GM21619 (cell line): ENCODE data around the gene PLCXD3.

Experiments used
- ATAC-seq: cut with Tn5 transposase; IDR thresholded peaks from one replicate; pipeline ENCODE4 v1.9.1; 2021; ENCODE audit not compliant: unreplicated experiment

Gene PLCXD3

GRCh38 chr5:41291323-41291722, 219.1 kb downstream of the PLCXD3 start:
- no peak for ATAC-seq

- ATAC-seq: no peak
Measured at GRCh38 chr5:41290810-41291209, 219.6 kb downstream of the PLCXD3 start.

GRCh38 chr5:41289970-41290464, 220.4 kb downstream of the PLCXD3 start:
- ATAC-seq: no peak

GRCh38 chr5:41286696-41287095, 223.7 kb downstream of the PLCXD3 start:
- no peak for ATAC-seq

GRCh38 chr5:41286165-41286564, 224.2 kb downstream of the PLCXD3 start:
- no peak for ATAC-seq

- no peak for ATAC-seq
Measured at GRCh38 chr5:41284938-41285337, 225.5 kb downstream of the PLCXD3 start.

GRCh38 chr5:41281215-41281810, 229.1 kb downstream of the PLCXD3 start:
- ATAC-seq: no peak

- no peak for ATAC-seq
Measured at GRCh38 chr5:41279040-41279439, 231.4 kb downstream of the PLCXD3 start.

GRCh38 chr5:41277476-41278245, 232.7 kb downstream of the PLCXD3 start:
- ATAC-seq: no peak

- peak; percentile 78 for ATAC-seq
Measured at GRCh38 chr5:41275813-41276512, 234.4 kb downstream of the PLCXD3 start.

- ATAC-seq: peak; percentile 81
Measured at GRCh38 chr5:41270423-41271251, 239.8 kb downstream of the PLCXD3 start.

- no peak for ATAC-seq
Measured at GRCh38 chr5:41268894-41269293, 241.5 kb downstream of the PLCXD3 start.

- ATAC-seq: no peak
Measured at GRCh38 chr5:41266377-41266776, 244.0 kb downstream of the PLCXD3 start.

- no peak for ATAC-seq
Measured at GRCh38 chr5:41264019-41264418, 246.4 kb downstream of the PLCXD3 start.

GRCh38 chr5:41263335-41263734, 247.1 kb downstream of the PLCXD3 start:
- ATAC-seq: no peak
